NCI-H1694 (cell line): Measurements from ENCODE around the gene SIX1.

Experiments
- DNase-seq: peaks from one replicate; lab custom pipeline; 2025; lab: John Stamatoyannopoulos, UW

The SIX1 gene

GRCh38 chr14:60641742-60642269 is 7.5 kb downstream of the SIX1 start:
- DNase-seq: no peak

GRCh38 chr14:60640859-60641741 is 8.2 kb downstream of the SIX1 start:
- DNase-seq: no peak

- DNase-seq: no peak
Measured at GRCh38 chr14:60639674-60640073, 9.6 kb downstream of the SIX1 start.

GRCh38 chr14:60637479-60638315 is 11.6 kb downstream of the SIX1 start:
- no peak for DNase-seq

- DNase-seq: no peak
Measured at GRCh38 chr14:60636879-60637478, 12.3 kb downstream of the SIX1 start.

GRCh38 chr14:60634153-60634552 is 15.1 kb downstream of the SIX1 start:
- DNase-seq: no peak

GRCh38 chr14:60632777-60633176 is 16.5 kb downstream of the SIX1 start:
- no peak for DNase-seq

- DNase-seq: no peak
Measured at GRCh38 chr14:60632257-60632656, 17.0 kb downstream of the SIX1 start.

- DNase-seq: no peak
Measured at GRCh38 chr14:60631842-60632241, 17.4 kb downstream of the SIX1 start.

GRCh38 chr14:60630129-60630528 is 19.1 kb downstream of the SIX1 start:
- DNase-seq: no peak

GRCh38 chr14:60628892-60629291 is 20.4 kb downstream of the SIX1 start:
- DNase-seq: no peak

- no peak for DNase-seq
Measured at GRCh38 chr14:60622917-60623257, 26.4 kb downstream of the SIX1 start.

GRCh38 chr14:60622210-60622916 is 26.9 kb downstream of the SIX1 start:
- DNase-seq: no peak

GRCh38 chr14:60621386-60621785 is 27.9 kb downstream of the SIX1 start:
- no peak for DNase-seq

GRCh38 chr14:60618241-60618640 is 31.0 kb downstream of the SIX1 start:
- DNase-seq: no peak

- DNase-seq: no peak
Measured at GRCh38 chr14:60616461-60616959, 32.8 kb downstream of the SIX1 start.

- DNase-seq: no peak
Measured at GRCh38 chr14:60602291-60602690, 47.0 kb downstream of the SIX1 start.

GRCh38 chr14:60599727-60600126 is 49.5 kb downstream of the SIX1 start:
- DNase-seq: no peak

- DNase-seq: no peak
Measured at GRCh38 chr14:60596139-60596538, 53.1 kb downstream of the SIX1 start.

GRCh38 chr14:60594062-60594461 is 55.2 kb downstream of the SIX1 start:
- no peak for DNase-seq
